Umbilical cord (tissue), 2 donors: ENCODE data around the gene SLC2A5. TPM values are rescaled to one million over a fixed set of nuclear protein-coding genes. Genes with fewer than 3 reads are reported as not detected.

Experiments
- DNase-seq: peaks from one replicate; pipeline ENCODE4 v3.0.0-alpha.2; 2015; ENCODE audit warnings: low spot score
- total RNA-seq: library from RNA; depleted of rRNA; stranded (reverse); fragments of >200 nt; gene quantifications from one replicate; pipeline ENCODE4 v1.2.3, GENCODE V29; 2014; ENCODE audit warnings: low replicate concordance; ENCODE audit not compliant: insufficient read depth

SLC2A5 gene
- total RNA-seq, 1 donor from 2014 or later: 14.2 TPM

GRCh38 chr1:9065213-9065751 lies 4.2 kb downstream of the SLC2A5 start:
- DNase-seq: no peak

- DNase-seq: no peak
Measured at GRCh38 chr1:9062846-9063245, 6.6 kb downstream of the SLC2A5 start.

GRCh38 chr1:9062021-9062471 lies 7.4 kb downstream of the SLC2A5 start:
- DNase-seq: no peak

- DNase-seq: no peak
Measured at GRCh38 chr1:9061252-9061960, 8.0 kb downstream of the SLC2A5 start.

GRCh38 chr1:9059891-9060744 lies 9.3 kb downstream of the SLC2A5 start:
- no peak for DNase-seq

GRCh38 chr1:9058465-9058864 lies 11.0 kb downstream of the SLC2A5 start:
- no peak for DNase-seq

GRCh38 chr1:9057851-9058250 lies 11.6 kb downstream of the SLC2A5 start:
- no peak for DNase-seq

GRCh38 chr1:9052272-9053049 lies 17.0 kb downstream of the SLC2A5 start:
- DNase-seq: no peak

- DNase-seq: no peak
Measured at GRCh38 chr1:9051379-9051778, 18.1 kb downstream of the SLC2A5 start.

GRCh38 chr1:9050803-9051202 lies 18.6 kb downstream of the SLC2A5 start:
- no peak for DNase-seq

- DNase-seq: no peak
Measured at GRCh38 chr1:9048551-9048950, 20.9 kb downstream of the SLC2A5 start.

GRCh38 chr1:9047019-9047418 lies 22.4 kb downstream of the SLC2A5 start:
- no peak for DNase-seq

- DNase-seq: no peak
Measured at GRCh38 chr1:9045861-9046510, 23.4 kb downstream of the SLC2A5 start.

- DNase-seq: no peak
Measured at GRCh38 chr1:9044236-9044635, 25.2 kb downstream of the SLC2A5 start.

- no peak for DNase-seq
Measured at GRCh38 chr1:9042272-9042671, 27.2 kb downstream of the SLC2A5 start.

- no peak for DNase-seq
Measured at GRCh38 chr1:9041116-9041779, 28.2 kb downstream of the SLC2A5 start.

GRCh38 chr1:9040659-9041030 lies 28.8 kb downstream of the SLC2A5 start:
- DNase-seq: no peak

GRCh38 chr1:9039761-9040658 lies 29.4 kb downstream of the SLC2A5 start:
- DNase-seq: no peak

GRCh38 chr1:9038881-9039760 lies 30.3 kb downstream of the SLC2A5 start:
- DNase-seq: no peak
